ENCODE data around the gene MAN2B1. TPM values are rescaled to one million over a fixed set of nuclear protein-coding genes. Genes with fewer than 3 reads are reported as not detected.
"Not testable (repeated sequence)": the region's sequence is repeated elsewhere in the genome, so short reads cannot be mapped to it uniquely, and the experiment has no call there.

The MAN2B1 gene
- total RNA-seq, 2 experiments from 2014 or later = 95.9 to 109 TPM

GRCh38 chr19:12626958-12627357 lies 39.6 kb downstream of the MAN2B1 start:
- H3K27me3 ChIP-seq (ENCODE audit: control insufficient read depth in 1 of 2, insufficient read depth in 2 of 2, low read length in 2 of 2) = no peaks in the 10 kb centered on the region
- peaks cover 64% of the 10 kb centered on the region for H3K36me3 ChIP-seq (ENCODE audit: insufficient read depth, low read length)
- no peak overlapping the region for H3K4me3 ChIP-seq (ENCODE audit: low read length)
- no peak for TF ChIP-seq CTCF (IDR thresholded peaks at IDR 0.05)
- no peak overlapping the region for H3K27ac Mint-ChIP-seq
- H3K9me3 ChIP-seq (ENCODE audit: control insufficient read depth in 1 of 2, insufficient read depth in 1 of 2, low read length in 2 of 2) = peaks cover 9 to 23% of the 10 kb centered on the region in 2 experiments
- peaks cover 9% of the 10 kb centered on the region for H3K9me3 Mint-ChIP-seq
- no peak for DNase-seq
- no peak for ATAC-seq (ENCODE audit: poor library complexity)
- ChIA-PET POLR2A (no interaction called here), CTCF (no interaction called here)
- no peak overlapping the region for H3K27ac ChIP-seq (ENCODE audit: low read depth in 1 of 2, low read length in 2 of 2)
- peaks cover 2% of the 10 kb centered on the region for H3K4me1 ChIP-seq (ENCODE audit: insufficient read depth, low read length)
- H3K4me3 Mint-ChIP-seq = no peak overlapping the region
- intact Hi-C loops (cut with DNase I, micrococcal nuclease) = no loop called here
- peaks cover 70% of the 10 kb centered on the region for H3K36me3 Mint-ChIP-seq (ENCODE audit: low read depth)
- H3K4me1 Mint-ChIP-seq (ENCODE audit: low read depth) = peaks cover 17% of the 10 kb centered on the region
- H3K27me3 Mint-ChIP-seq = no peaks in the 10 kb centered on the region

- no peak overlapping the region for H3K27ac ChIP-seq (ENCODE audit: low read depth in 1 of 2, low read length in 2 of 2)
- no peaks in the 10 kb centered on the region for H3K27me3 Mint-ChIP-seq
- no peak overlapping the region for H3K27ac Mint-ChIP-seq
- peaks cover 11% of the 10 kb centered on the region for H3K4me1 ChIP-seq (ENCODE audit: insufficient read depth, low read length)
- ATAC-seq (ENCODE audit: poor library complexity) = no peak
- H3K4me1 Mint-ChIP-seq (ENCODE audit: low read depth) = peaks cover 26% of the 10 kb centered on the region
- H3K4me3 Mint-ChIP-seq = no peak overlapping the region
- H3K36me3 ChIP-seq (ENCODE audit: insufficient read depth, low read length) = peaks cover 51% of the 10 kb centered on the region
- CTCF ChIA-PET = interaction anchor here (0.6 to 2.1 kb wide), 3 partner anchors 17 to 1364 kb away, joined by 3 to 7 read pairs (median 4); no protein-coding TSS in a partner anchor
- H3K27me3 ChIP-seq (ENCODE audit: control insufficient read depth in 1 of 2, insufficient read depth in 2 of 2, low read length in 2 of 2) = no peaks in the 10 kb centered on the region
- H3K9me3 Mint-ChIP-seq = no peaks in the 10 kb centered on the region
- TF ChIP-seq CTCF (IDR thresholded peaks at IDR 0.05) = no peak
- H3K4me3 ChIP-seq (ENCODE audit: low read length) = no peak overlapping the region
- H3K9me3 ChIP-seq (ENCODE audit: control insufficient read depth in 1 of 2, insufficient read depth in 1 of 2, low read length in 2 of 2) = peaks cover 9 to 17% of the 10 kb centered on the region in 2 experiments
- H3K36me3 Mint-ChIP-seq (ENCODE audit: low read depth) = peaks cover 54% of the 10 kb centered on the region
- DNase-seq = no peak
- POLR2A ChIA-PET = interaction anchor here (0.6 to 2.4 kb wide), 2 partner anchors 10 to 16 kb away, joined by 3 to 10 read pairs; no protein-coding TSS in a partner anchor
- intact Hi-C loops (cut with DNase I, micrococcal nuclease) = no loop called here
These were observed 43.0 kb downstream of the MAN2B1 start for GRCh38 chr19:12623361-12624031.

GRCh38 chr19:12621253-12622024 lies 45.1 kb downstream of the MAN2B1 start:
- intact Hi-C loops (cut with DNase I, micrococcal nuclease); H3K27ac ChIP-seq (ENCODE audit: low read depth in 1 of 2, low read length in 2 of 2); ATAC-seq (ENCODE audit: poor library complexity); POLR2A ChIA-PET; DNase-seq; H3K27me3 ChIP-seq (ENCODE audit: control insufficient read depth in 1 of 2, insufficient read depth in 2 of 2, low read length in 2 of 2); H3K27me3 Mint-ChIP-seq; H3K9me3 ChIP-seq (ENCODE audit: control insufficient read depth in 1 of 2, insufficient read depth in 1 of 2, low read length in 2 of 2); CTCF ChIA-PET; H3K27ac Mint-ChIP-seq; H3K4me3 ChIP-seq (ENCODE audit: low read length); H3K9me3 Mint-ChIP-seq; H3K4me3 Mint-ChIP-seq: not testable (repeated sequence)
- H3K36me3 ChIP-seq (ENCODE audit: insufficient read depth, low read length) = peaks cover 37% of the 10 kb centered on the region
- Mint-ChIP-seq H3K36me3 (ENCODE audit: low read depth) (peaks cover 39% of the 10 kb centered on the region), H3K4me1 (ENCODE audit: low read depth) (peaks cover 31% of the 10 kb centered on the region)
- peaks cover 11% of the 10 kb centered on the region for H3K4me1 ChIP-seq (ENCODE audit: insufficient read depth, low read length)

All from CD4-positive, alpha-beta T cell (primary cell).